Measurements from ENCODE around the gene ZNF385B.

- TF ChIP-seq CTCF (IDR thresholded peaks at IDR 0.05) (no peak), POLR2A (IDR thresholded peaks at IDR 0.05) (no peak)
Observed at GRCh38 chr2:179578171-179578916, 283.1 kb downstream of the ZNF385B start.

Measured in ovary (tissue), 3 donors.